GM21723 (cell line): Measurements from ENCODE around the gene CISH.
A peak's percentile ranks its signal among the peaks of the same experiment; 100 is the strongest.

Experiments used
- ATAC-seq: cut with Tn5 transposase; IDR thresholded peaks from one replicate; pipeline ENCODE4 v1.9.1; 2021; ENCODE audit warnings: mild to moderate bottlenecking, moderate library complexity; ENCODE audit not compliant: unreplicated experiment

The CISH gene

DNA sequence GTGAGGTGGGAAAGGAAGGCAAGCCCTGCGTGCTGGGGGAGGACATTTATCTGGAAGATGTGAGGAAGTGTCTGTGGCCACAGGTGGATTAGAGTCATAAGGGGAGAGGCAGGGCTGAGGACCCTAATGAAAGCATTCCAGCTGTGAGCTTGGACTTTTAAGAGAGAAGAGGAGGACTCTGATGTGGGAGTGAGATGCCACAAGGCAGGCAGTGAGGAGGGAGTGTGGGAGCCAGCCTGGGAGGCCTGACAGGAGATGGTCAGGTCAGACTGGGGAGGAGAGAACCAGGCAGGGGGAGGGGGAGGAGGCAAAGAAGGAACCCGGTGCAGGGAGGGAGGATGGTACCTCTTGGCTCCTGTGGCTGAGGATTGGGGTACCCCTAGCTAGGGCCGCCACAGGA lies 26.4 kb upstream of the CISH start:
- no peak for ATAC-seq

DNA sequence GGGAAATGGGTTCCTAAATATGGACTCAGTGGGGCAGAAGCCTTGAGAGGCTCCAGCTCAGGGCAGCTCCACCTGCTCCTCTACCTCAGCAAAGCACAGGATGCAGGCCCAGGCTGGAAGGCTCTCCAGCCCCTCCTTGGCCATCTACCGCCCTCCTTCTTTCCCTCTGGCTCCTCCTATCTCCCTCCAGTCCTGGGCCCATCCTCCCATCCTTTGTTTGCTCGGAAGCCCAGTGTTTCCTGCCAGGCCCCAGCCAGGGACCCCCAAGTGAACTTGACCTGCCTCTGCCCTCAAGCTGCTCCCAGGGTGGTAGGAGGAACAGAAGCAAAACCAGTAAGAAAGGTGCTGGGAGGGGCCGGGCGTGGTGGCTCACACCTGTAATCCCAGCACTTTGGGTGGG lies 25.4 kb upstream of the CISH start:
- no peak for ATAC-seq

DNA sequence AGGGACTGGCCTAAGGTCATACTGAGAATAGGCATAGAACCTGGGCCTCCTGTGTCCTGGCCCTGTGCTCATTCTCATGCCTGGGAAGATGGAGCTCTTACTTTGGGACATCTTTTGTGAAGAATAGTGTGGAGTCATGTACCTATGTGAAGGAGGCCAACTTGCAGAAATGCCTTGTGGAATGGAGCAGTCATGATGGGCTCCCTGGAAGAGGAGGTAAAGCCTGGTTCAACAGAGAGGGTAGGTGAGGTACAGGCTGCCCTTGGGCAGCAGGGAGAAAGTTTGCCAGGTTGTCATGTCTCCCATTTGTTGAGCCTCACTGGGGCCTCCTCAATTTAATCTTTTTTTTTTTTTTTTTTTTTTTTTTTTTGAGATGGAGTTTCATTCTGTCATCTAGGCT lies 23.5 kb upstream of the CISH start:
- no peak for ATAC-seq

DNA sequence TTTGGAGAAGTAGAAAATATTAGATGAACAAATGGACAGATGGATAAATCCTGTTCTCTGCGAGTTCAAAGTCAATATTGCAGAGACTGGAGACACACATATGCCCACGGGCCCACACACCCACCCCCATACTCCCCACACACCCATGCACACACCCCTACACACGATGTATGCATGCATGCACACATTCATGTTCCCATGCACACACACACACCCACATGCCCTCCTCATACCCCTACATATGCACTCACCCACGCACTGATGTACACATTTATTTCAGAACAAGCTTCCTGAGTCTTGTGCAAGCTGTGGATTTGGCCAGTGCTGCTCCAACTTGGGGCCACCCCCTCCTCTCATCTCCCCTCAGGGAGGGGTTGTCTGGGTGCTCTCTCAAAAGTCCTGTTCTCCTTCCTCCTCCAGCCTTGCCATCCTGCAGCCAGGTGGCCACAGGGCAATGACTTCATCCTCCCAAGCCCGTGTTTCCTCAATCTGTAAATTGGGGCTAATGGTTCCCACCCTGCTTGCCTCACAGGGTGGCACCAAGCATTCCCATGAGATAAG lies 21.7 kb upstream of the CISH start:
- ATAC-seq, result no peak

DNA sequence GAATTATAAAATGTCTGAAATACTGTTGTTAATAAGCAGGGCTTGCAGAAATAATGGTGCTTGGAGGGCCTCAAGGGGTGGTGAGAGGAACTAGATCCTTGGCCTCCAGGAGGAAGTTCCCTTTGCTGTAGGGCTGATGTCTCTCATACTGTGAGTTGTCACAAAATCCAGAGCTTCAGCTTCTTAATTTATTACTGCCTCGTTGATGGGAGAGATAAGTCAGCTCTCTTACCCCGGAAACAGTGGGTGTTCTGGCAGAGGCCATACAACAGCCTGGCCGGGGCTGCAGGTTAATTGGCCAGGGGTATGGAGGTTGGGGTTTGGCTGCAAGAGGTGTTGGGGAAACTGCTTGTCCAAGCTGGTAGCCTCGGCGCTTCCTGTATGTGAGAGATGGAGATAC lies 20.9 kb upstream of the CISH start:
- no peak for ATAC-seq

DNA sequence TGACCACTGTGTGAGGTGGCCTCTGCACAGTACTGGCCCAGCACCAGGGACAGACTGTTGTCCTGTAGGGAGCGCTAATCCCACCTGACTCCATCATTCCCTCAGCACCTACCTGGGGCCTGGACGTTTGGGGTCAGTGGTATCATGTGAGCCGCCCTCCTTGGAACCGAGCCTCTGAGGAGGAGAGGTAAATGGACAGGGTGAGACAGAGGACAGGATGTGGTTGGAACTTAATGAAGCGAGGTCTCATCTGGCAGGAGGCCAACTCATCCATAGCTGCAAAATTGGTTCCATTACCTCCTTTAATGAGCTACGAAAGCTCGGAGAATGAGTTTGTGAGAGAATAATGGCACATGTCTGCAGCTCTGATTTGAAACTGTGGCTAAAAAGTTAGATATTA lies 19.3 kb upstream of the CISH start:
- ATAC-seq, result no peak

DNA sequence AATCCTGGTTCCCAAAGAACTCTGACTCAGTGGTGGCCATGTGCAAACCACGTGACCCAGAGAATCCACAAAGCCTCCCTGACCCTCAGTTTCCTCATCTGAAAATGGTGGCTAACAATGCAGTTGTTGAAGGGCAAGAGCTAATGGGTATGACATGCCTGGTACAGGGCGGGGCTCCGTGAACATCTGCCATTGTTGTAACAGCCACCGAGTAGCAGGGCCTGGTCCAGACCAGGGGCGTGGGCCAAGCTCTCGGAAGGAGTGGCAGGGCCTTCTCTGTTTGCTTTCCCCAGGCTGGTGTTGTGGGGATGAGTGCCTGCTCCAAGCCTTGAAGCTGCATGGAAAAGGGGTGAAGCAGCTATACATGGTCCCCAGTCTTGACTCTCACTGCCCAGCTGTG lies 18.8 kb upstream of the CISH start:
- ATAC-seq, result no peak

DNA sequence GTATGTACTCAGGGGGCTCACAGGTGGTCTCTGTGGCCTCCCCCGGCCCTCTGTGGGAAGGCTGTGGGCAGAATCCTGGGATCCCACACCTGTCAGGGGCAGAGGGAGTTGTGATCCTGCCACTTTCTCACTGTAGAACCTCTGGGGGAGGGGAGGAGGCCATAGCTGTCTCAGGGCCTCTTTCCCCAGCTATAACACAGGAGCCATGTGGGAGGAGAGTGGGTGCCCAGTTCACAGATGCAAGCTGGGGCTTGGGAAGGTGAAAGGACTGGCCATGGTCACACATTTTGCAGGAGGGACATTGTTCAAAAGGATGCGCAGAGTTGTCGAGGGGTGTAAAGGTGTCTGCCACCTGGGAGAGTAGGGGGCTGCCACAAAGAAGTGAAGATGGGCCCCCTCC lies 17.0 kb upstream of the CISH start:
- no peak for ATAC-seq

DNA sequence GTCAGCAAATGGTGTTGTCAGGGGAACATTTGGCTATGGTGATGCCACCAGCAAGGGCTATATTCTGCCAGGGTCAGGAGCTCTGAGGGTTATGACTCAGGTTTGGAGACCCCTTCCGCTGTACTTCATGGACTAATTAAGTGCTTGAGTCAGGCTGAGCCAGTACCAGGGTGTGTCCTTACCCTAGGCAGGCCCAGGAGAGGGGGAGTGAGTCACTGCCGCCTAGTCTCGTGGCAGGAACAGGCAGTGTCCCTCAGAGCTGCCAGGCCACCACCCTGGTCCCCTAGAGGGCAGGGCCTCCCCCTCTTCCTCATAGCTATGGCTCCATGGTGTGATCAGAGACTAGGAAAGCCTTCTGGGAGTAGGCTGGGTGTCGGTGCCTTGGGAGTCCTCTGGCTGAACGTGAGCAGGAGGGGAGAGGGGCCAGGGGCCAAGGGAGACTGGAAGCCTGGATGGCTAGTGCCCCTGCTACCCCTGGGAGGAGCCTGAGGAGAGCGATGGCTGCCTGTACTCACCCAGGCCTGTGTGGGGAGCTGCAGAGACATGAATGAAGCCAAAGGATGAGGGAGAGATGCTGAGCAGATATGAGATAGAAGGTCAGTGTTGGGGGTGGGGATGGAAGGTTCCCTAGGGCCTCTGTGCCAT lies 16.0 kb upstream of the CISH start:
- no peak for ATAC-seq

DNA sequence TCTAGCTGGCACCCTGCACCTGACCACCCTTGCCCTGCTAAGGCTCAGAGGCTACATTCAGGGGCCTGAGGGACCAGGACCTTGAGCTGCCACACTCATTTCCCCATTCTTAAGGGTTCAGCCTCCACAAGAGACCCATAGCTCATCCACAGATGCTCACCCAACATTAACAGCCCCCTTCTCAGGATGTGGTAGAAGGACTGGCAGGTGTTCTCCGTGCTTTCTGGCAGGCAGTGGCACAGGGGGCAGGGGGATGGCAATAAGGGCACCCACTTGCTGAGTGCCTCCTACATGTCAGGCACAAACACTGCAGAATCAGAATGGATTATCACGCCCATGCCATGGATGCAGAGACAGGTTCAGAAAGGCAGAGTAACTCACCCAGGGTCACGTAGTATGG lies 14.8 kb upstream of the CISH start:
- no peak for ATAC-seq

DNA sequence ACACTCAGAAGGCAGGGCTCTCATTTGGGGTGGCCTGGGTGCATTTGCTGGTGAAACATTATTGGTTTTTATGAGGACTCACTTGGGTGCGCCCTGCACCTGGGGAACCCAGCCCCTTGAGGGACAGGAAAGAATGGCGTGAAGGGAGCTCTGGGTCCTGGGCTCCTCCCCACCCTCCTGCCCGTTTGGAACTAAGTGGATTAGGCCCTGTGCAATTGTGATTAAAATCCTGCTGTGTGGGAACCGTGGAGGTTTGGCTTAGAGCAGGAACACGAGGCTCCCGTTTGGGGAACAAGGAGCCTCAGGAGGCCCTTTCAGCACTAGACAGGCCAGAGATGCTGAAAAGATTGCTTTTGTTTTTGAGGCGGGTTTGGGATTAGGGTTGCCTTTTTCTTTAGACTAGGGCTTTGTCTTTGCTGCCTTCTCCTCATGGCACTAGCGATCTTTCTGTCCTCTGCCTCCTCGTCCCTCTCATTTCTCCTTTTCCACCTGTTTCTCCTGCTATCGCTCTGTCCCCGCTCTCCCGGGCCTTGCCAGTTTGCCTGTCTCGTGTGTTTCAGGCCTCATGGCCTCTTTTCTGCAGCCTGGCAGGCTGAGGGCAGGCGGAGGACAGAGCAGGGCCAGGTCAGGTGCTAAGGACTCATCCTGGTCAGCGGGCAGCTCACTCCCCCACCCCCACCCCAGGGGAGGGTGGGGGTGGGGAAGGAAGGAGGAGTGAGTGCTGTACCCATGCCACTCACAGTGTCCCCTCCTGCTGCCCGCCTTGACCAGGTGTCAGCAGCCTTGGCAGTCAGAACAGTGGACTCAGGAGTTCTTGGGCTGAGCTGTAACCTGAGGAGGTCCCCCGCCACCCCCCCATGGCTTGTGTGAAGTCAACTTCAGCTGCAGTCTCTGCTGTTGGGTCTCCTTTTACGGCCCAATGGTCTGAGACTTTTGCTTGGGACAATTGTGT lies 13.9 kb upstream of the CISH start:
- ATAC-seq, result no peak

DNA sequence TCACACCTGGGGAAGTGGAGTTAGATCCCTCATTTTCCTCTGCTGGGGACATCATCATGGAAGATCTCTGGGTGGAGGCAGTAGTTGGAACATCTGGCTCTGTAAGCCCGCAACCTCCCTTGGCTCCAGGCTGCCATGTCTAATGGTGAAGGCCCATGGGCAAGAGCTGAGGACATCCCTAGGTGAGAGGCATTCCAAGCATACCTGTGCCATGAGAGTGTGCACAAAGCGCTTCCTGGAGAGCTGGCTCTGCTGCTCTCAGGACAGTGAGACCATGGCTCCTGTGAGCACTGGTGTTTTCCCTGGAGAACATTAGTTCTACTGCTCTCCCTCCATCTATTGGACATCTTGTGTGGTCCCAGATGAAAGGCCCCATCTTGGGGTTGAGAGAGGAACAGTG lies 13.1 kb upstream of the CISH start:
- ATAC-seq, result no peak

DNA sequence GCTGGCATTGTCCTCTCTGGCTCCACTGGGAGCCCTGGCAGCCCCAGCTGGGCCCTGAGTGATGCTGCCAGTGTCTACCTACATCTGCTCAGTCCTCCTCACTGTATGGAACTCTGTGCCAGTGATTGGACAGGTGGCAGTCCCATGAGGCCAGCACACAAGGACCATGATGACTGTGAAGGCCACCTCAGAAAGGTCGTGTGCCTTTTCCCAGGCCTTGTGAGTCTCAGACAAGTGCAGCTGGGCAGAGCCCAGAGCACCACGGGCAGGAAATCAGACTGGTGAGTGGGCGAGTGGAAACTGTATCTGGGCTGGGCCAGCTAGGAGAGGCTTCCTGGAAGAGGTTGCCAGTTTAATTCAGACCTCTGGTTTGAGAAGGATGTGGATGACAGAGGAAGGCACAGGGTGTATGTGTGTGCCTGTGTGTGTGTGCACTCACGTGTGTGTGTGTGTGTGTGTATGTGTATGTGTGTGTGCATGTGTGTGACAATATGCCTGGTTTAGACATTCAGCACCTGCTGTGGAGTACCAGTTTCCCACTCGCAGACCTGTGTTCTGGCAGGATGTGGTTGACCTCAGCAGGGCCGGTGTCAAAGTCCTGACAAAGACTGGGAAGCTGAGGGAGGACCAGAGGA lies 12.4 kb upstream of the CISH start:
- no peak for ATAC-seq

DNA sequence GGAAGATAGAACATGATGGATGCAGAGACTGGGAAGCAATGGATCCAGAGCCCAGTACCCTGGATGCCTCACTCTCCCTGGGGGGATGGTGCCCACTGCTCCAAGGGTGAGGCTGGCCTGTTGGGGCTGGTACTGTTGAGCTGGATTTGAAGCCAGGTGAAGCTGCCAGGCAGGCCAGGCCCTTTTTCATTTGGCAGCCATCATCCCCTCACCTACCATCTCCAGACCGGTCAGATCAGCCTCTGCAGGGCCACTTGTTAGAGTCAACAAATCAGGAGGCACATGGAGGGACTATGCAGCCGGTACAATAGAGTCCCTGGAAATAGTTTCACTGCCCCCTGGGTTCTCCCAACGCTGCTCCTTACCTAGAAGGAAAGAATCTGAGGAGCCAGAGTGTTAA lies 11.3 kb upstream of the CISH start:
- no peak for ATAC-seq

DNA sequence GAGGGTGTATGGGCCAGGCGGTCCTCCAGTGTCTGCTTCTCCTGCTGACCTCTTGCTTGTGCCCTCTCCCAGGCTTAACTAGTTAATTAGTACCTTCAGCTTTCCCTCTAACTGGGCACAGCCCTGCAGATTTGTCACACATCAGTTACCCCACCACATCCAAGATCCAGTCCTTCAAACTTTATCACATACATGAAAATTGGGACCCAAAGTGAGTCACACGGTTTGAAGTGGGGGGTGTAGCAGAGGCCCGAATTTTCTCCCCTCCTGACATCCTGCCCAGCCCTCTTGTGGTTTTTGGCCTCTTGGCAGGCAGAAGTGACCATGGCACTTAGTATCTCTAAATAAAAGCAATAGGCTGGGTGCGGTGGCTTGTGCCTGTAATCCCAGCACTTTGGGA lies 9.2 kb upstream of the CISH start:
- no peak for ATAC-seq

DNA sequence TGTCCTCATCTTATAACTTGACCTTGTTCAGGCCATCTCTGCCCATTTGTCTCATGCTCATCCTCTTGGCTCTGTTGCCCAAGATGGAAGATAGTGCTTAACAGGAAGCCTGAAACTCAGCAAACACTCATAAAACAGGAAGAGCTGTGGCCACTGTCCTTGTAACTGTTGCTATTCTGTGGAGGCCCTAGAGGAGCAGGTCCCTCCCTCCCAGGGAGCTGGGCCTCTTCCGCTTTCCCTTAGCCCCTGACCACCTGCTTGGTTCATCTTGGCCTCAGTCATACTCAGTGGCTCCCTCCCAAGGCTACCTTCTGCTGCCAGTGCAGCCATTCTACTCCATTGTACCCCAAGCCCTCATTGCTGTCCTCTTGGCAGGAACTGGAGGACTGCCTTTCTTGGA lies 8.8 kb upstream of the CISH start:
- no peak for ATAC-seq

DNA sequence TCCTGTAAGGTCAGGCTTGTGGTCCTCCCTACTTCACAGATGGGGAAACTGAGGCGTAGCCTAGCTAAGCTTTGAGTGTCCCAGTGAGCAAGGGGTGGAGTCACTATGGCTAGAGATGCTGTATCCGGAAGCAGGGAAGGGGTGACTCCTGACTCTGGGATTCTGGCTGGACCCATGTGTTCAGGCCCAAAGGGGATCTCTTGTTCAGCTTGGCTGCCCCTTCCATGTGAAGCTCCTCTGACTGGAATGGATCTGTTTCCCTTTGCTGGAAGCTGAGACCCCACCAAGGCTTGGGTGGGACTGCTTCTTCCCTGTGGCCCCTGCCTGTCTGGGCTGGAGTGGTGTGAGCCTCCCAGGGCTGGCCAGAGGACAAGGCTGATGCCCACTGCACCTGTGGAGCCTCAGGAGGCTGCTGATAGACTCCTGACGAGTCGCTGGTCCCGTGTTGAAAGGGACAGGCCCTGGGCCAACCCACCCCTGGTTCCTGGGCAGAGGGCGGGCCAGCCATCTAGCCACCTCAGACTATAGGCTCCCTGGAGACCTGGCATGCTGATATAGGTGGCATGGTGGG lies 6.4 kb upstream of the CISH start:
- ATAC-seq, result no peak

DNA sequence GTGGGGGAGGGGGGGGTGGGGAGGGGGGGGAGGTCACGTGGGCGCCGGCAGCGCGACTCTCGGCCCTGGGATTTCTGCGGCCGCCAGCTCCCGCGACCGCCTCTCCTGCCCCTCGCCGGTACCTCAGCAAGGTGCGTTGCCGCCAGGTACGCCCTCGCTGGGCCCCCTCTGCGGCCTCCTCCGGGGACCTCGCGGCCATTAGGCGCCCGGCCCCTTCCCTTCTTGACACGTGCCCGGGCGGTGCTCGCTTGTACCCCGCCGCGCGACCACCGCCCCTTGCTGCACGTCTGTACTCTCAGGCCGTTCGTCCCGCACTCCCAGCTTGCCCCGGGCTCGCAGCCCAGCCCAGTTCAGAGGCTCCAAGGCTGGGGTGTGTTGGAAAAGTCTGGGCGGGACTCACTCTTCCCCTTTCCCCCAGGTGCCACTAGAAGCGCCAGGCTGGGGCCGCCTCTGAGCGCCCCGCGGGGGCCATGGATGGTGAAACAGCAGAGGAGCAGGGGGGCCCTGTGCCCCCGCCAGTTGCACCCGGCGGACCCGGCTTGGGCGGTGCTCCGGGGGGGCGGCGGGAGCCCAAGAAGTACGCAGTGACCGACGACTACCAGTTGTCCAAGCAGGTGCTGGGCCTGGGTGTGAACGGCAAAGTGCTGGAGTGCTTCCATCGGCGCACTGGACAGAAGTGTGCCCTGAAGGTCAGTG lies 5.7 kb upstream of the CISH start, which contains the start of gene MAPKAPK3:
Gene MAPKAPK3, plus strand, starts transcription at position 56 of the 696 bp plus-strand sequence. Its CDS starts 415 bp downstream, at position 471.
- peak; percentile 13 for ATAC-seq

DNA sequence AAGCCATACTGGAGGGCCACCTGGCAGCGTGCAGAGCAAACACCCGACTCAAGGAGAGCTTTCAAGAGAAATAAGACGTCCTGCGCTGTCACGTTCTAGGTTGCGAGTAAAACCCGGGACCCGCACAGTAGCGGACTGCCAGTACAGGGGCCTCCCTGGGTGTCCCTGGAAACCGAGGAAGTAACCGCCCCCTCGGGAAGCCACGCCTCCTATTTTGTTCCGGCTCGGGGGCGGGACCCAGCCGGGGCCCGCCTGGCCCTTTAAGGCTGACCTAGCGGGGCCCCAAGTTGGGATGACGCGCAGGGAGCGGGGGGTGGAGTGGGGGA lies 5.2 kb upstream of the CISH start:
- peak; percentile 62 for ATAC-seq

DNA sequence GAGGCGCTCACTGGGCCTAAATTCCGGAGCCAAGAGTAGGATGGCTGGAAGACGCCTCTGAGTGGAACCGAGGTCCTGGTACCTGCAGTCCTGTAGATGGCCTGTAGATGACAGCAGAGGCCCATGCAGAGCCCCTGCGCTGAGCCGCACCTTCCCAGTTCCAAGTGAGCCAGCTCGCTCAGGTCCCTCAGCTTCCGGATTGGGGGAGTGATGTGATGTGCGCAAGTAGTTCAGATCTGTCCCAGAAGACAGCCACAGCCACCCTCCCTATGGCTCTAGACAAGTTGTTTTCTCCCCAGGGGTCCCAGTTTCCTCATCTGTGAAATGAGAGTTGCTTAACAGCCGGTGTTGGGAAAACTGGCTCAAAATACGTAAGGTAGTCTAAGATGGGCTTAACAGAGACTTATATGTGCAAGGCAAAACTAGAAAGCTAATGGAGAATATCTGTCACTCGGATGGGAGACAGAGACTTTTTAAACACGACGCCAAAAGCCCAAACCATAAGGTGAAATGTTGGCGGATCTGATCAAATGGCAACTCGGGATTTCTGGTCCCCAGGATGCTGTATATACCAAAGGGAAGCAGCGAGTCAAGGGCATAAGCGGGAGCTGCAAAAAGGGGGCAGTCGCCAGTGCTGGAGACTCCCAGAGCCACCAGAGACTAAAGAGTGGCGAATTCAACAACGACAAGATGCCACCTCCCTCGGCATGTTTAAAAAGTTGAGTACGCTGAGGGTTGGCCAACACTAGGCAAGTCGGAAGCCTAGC lies 4.6 kb upstream of the CISH start:
- peak; percentile 40 for ATAC-seq
